HCT116 (cell line): ENCODE measurements around the gene RANBP17. TPM values are rescaled to one million over a fixed set of nuclear protein-coding genes. Genes with fewer than 3 reads are reported as not detected.

Source experiments
- ATAC-seq: fragments of 200-7000 bp; cut with Tn5 transposase; 2 replicates; pipeline ENCODE4 v1.9.1; 2020; ENCODE audit warnings: mild to moderate bottlenecking, moderate library complexity
- BruUV-seq: library from RNA; stranded (reverse); fragments of 400-500 nt; replicated peaks from 2 replicates; lab custom pipeline; 2021; lab: Mats Ljungman, UMichigan
- CTCF ChIA-PET: fragments of 300-600 bp; sonication (Branson Sonifier 250); formaldehyde crosslinking; loops from one replicate; lab custom pipeline; 2021; ENCODE audit warnings: antibody characterized with exemption; lab: Charles Lee
- POLR2A ChIA-PET: fragments of 300-600, 350-600 bp; sonication (Branson Sonifier 250); formaldehyde crosslinking; loops from one replicate; lab custom pipeline; 2021; ENCODE audit warnings: antibody characterized with exemption; lab: Charles Lee
- RAD21 ChIA-PET, 2 experiments: fragments of 300-600 bp; sonication (Branson Sonifier 250); formaldehyde crosslinking; loops; one replicate each; lab custom pipeline; 2023; ENCODE audit warnings: low total read pairs in 2 of 2; ENCODE audit not compliant: uncharacterized antibody in 2 of 2, unreplicated experiment in 2 of 2, low non-redundant PET in 1 of 2; lab: Charles Lee
- DNase-seq: peaks from one replicate; pipeline ENCODE4 v3.0.0-alpha.2; 2010; ENCODE audit warnings: low read depth, low spot score
- H2AFZ ChIP-seq: fragments of 200-600 bp; shearing (Covaris generic), sonication (generic); 2 replicates; pipeline ENCODE4 v1.6.1; 2017; ENCODE audit warnings: low read depth, mixed run types, mixed read lengths, antibody characterized with exemption, low read length; ENCODE audit not compliant: poor library complexity, severe bottlenecking
- H3K27ac ChIP-seq: 2 replicates; pipeline ENCODE4 v1.5.1; 2012; ENCODE audit warnings: low read depth, low read length
- H3K27me3 ChIP-seq: fragments of 200-600 bp; sonication (generic); 2 replicates; pipeline ENCODE4 v1.6.1; 2016; ENCODE audit warnings: mixed run types, low read length, mixed read lengths; ENCODE audit not compliant: insufficient read depth
- H3K36me3 ChIP-seq, 2 experiments: fragments of 200-500 bp in 1 of 2; fragments of 200-600 bp in 1 of 2; sonication (Bioruptor generic) in 1 of 2; sonication (generic) in 1 of 2; 2 replicates each; pipeline versions ENCODE4 v1.5.1 to v1.6.1; 2014 to 2016; ENCODE audit warnings: low read length in 2 of 2, inconsistent platforms in 1 of 2, mixed read lengths in 1 of 2, mixed run types in 1 of 2; ENCODE audit not compliant: insufficient read depth in 2 of 2, control insufficient read depth in 1 of 2
- H3K4me1 ChIP-seq, 2 experiments: fragments of 200-600 bp in 1 of 2; sonication (generic) in 1 of 2; 2 replicates each; pipeline versions ENCODE4 v1.5.1 to v1.6.1; 2012 to 2017; ENCODE audit warnings: low read length in 2 of 2, inconsistent platforms in 1 of 2, mild to moderate bottlenecking in 1 of 2, mixed read lengths in 1 of 2, mixed run types in 1 of 2, moderate library complexity in 1 of 2; ENCODE audit not compliant: insufficient read depth in 2 of 2, control insufficient read depth in 1 of 2
- H3K4me2 ChIP-seq: fragments of 200-600 bp; sonication (generic); 2 replicates; pipeline ENCODE4 v1.6.1; 2017; ENCODE audit warnings: mixed run types, low read length, mixed read lengths
- H3K4me3 ChIP-seq, 2 experiments: fragments of 200-600 bp in 1 of 2; sonication (generic) in 1 of 2; replicated peaks in 1 of 2; 2 replicates each; pipeline ENCODE4 v1.5.1; 2011 to 2016; ENCODE audit warnings: low read length in 2 of 2, control low read depth in 1 of 2, low read depth in 1 of 2, mild to moderate bottlenecking in 1 of 2, mixed read lengths in 1 of 2, mixed run types in 1 of 2
- H3K79me2 ChIP-seq: fragments of 200-600 bp; sonication (generic); 2 replicates; pipeline ENCODE4 v1.6.1; 2017; ENCODE audit warnings: mild to moderate bottlenecking, mixed run types, low read length, moderate library complexity, mixed read lengths; ENCODE audit not compliant: insufficient read depth
- H3K9ac ChIP-seq: fragments of 200-600 bp; sonication (generic); 2 replicates; pipeline ENCODE4 v1.6.1; 2016; ENCODE audit warnings: low read length, mixed read lengths
- H3K9me2 ChIP-seq: fragments of 200-600 bp; sonication (generic), shearing (Covaris generic); 2 replicates; pipeline ENCODE4 v1.6.1; 2017; ENCODE audit warnings: mixed run types, mild to moderate bottlenecking, moderate library complexity; ENCODE audit not compliant: insufficient read depth
- H3K9me3 ChIP-seq, 2 experiments: fragments of 200-500 bp in 1 of 2; fragments of 200-600 bp in 1 of 2; sonication (Bioruptor generic) in 1 of 2; sonication (generic) in 1 of 2; 2 replicates each; pipeline ENCODE4 v1.6.1; 2014 to 2017; ENCODE audit warnings: low read length in 2 of 2, mixed read lengths in 2 of 2, inconsistent platforms in 1 of 2, low read depth in 1 of 2, mild to moderate bottlenecking in 1 of 2, mixed run types in 1 of 2, moderate library complexity in 1 of 2; ENCODE audit not compliant: control insufficient read depth in 1 of 2, insufficient read depth in 1 of 2
- H4K20me1 ChIP-seq: fragments of 200-600 bp; sonication (generic), shearing (Covaris generic); 2 replicates; pipeline ENCODE4 v1.6.1; 2017; ENCODE audit warnings: mixed run types, mild to moderate bottlenecking, moderate library complexity; ENCODE audit not compliant: insufficient read depth
- CTCF ChIP-seq, 3 experiments: fragments of 200-600 bp in 1 of 3; sonication (generic) in 1 of 3; IDR thresholded peaks in 2 of 3; conservative IDR thresholded peaks in 1 of 3; 2 replicates each; pipeline ENCODE4 v1.5.1; 2012 to 2017; ENCODE audit warnings: low read depth in 2 of 3, low read length in 2 of 3, antibody characterized with exemption in 1 of 3, borderline replicate concordance in 1 of 3, control low read depth in 1 of 3, mild to moderate bottlenecking in 1 of 3, mixed read lengths in 1 of 3, mixed run types in 1 of 3, moderate library complexity in 1 of 3; ENCODE audit not compliant: insufficient read depth in 1 of 3
- ELF1 ChIP-seq: IDR thresholded peaks from 2 replicates; pipeline ENCODE4 v1.6.1; 2012; ENCODE audit warnings: low read depth, borderline replicate concordance
- EZH2phosphoT487 ChIP-seq: fragments of 200-600 bp; IDR thresholded peaks from 2 replicates; pipeline ENCODE4 v1.6.1; 2018; ENCODE audit warnings: antibody characterized with exemption, borderline replicate concordance
- JUND ChIP-seq: IDR thresholded peaks from 2 replicates; pipeline ENCODE4 v1.6.1; 2012
- POLR2A ChIP-seq: IDR thresholded peaks from 2 replicates; pipeline ENCODE4 v1.7.0; 2011; ENCODE audit warnings: borderline replicate concordance; ENCODE audit not compliant: insufficient read depth, insufficient read length; ENCODE audit errors: extremely low read depth
- RAD21 ChIP-seq: IDR thresholded peaks from 2 replicates; pipeline ENCODE4 v1.6.1; 2012; ENCODE audit warnings: low read depth, mild to moderate bottlenecking
- REST ChIP-seq: IDR thresholded peaks from 2 replicates; pipeline ENCODE4 v1.6.1; 2012; ENCODE audit warnings: low read depth
- SRF ChIP-seq: IDR thresholded peaks from 2 replicates; pipeline ENCODE4 v1.6.1; 2012; ENCODE audit warnings: low read depth
- YY1 ChIP-seq: IDR thresholded peaks from 2 replicates; pipeline ENCODE4 v1.6.1; 2011; ENCODE audit warnings: low read length, low read depth, moderate library complexity, mild to moderate bottlenecking; ENCODE audit not compliant: insufficient replicate concordance; ENCODE audit errors: extremely low read depth
- ZFX ChIP-seq: fragments of 450-650 bp; IDR thresholded peaks from 2 replicates; pipeline ENCODE4 v1.6.1; 2017
- ZNF274 ChIP-seq: fragments of 200-500 bp; sonication (Bioruptor generic); IDR thresholded peaks from 2 replicates; pipeline ENCODE4 v1.6.1; 2014; ENCODE audit warnings: mild to moderate bottlenecking, low read depth, low read length, inconsistent platforms
- intact Hi-C: fragments of 100-400 bp; cut with micrococcal nuclease; formaldehyde crosslinking; loops from 2 replicates; pipeline ENCODE4 v1.10.0; 2022
- total RNA-seq: library from RNA; stranded (reverse); gene quantifications from one replicate; pipeline ENCODE4 v1.2.1, GENCODE V29; 2021; ENCODE audit not compliant: unreplicated experiment
- TF ChIP-seq, protein P1 (sequence below): IDR thresholded peaks from 2 replicates; pipeline ENCODE4 v1.6.1; 2012

Gene RANBP17
- total RNA-seq, 1 experiment from 2014 or later, result 18.2 TPM

DNA sequence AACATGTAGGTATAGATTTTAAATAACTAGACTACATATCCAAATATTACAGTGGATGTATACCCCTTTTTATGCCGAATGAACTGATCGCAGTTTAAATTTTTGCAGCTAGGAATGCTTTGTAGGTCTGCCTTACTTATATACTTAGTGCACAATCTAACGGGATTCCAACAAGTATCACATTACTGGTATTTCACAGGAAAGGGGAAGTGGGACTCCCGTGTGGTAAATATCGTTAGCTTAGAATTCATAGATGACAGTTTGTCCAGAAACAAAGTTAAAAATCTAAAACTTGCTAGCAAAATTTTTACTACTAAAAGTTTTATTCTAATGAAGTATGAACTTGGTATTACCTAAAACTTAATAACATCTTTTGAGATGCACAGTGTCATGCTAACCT, 253.7 kb downstream of the RANBP17 start (continued):
- TF ChIP-seq CTCF (IDR thresholded peaks at IDR 0.05 in 2 of 3, conservative IDR thresholded peaks at IDR 0.05 in 1 of 3; ENCODE audit: borderline replicate concordance in 1 of 3, insufficient read depth in 1 of 3, low read depth in 2 of 3, low read length in 2 of 3) (no peak), POLR2A (no peak), EZH2phosphoT487 (no peak), ZNF274 (no peak), ZFX (no peak)
- TF ChIP-seq, all 23 proteins: peak for 0

- H3K36me3 ChIP-seq, result no peaks in the 10 kb centered on the region
- ChIA-PET CTCF (no interaction called here), RAD21 (no interaction called here), POLR2A (no interaction called here)
- no peaks in the 10 kb centered on the region for H4K20me1 ChIP-seq
- H3K9me2 ChIP-seq, result no peaks in the 10 kb centered on the region
- no peaks in the 10 kb centered on the region for H3K79me2 ChIP-seq
- no peak overlapping the region for H3K27ac ChIP-seq
- no peak for TF ChIP-seq REST
- TF ChIP-seq YY1, result no peak
- no peak for TF ChIP-seq ELF1
- no peak for TF ChIP-seq SRF
- TF ChIP-seq, protein P1, sequence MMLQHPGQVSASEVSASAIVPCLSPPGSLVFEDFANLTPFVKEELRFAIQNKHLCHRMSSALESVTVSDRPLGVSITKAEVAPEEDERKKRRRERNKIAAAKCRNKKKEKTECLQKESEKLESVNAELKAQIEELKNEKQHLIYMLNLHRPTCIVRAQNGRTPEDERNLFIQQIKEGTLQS, result no peak
- TF ChIP-seq JUND, result no peak
- TF ChIP-seq RAD21, result no peak
- no peak for TF ChIP-seq CTCF (IDR thresholded peaks at IDR 0.05 in 2 of 3, conservative IDR thresholded peaks at IDR 0.05 in 1 of 3; ENCODE audit: borderline replicate concordance in 1 of 3, insufficient read depth in 1 of 3, low read depth in 2 of 3, low read length in 2 of 3)
- no peak overlapping the region for H2AFZ ChIP-seq
- no peak for DNase-seq
- H3K27me3 ChIP-seq, result no peaks in the 10 kb centered on the region
- BruUV-seq, result no TSS peak
- H3K9me3 ChIP-seq, result no peaks in the 10 kb centered on the region
- no peak overlapping the region for H3K4me3 ChIP-seq
- H3K4me2 ChIP-seq, result no peak overlapping the region
- intact Hi-C loops, result no loop called here
- no peak for ATAC-seq
- no peaks in the 10 kb centered on the region for H3K4me1 ChIP-seq
- no peak overlapping the region for H3K9ac ChIP-seq
Measured at GRCh38 chr5:171116719-171117118, 254.9 kb downstream of the RANBP17 start.
